Bronchial epithelial cell (primary cell): Measurements from ENCODE around the gene PAPPA2. TPM values are rescaled to one million over a fixed set of nuclear protein-coding genes. Genes with fewer than 3 reads are reported as not detected.
"Not testable (repeated sequence)": the region's sequence is repeated elsewhere in the genome, so short reads cannot be mapped to it uniquely, and the experiment has no call there.

Experiments
- DNase-seq: peaks from one replicate; pipeline ENCODE4 v3.0.0-alpha.2; 2010; ENCODE audit warnings: low read depth
- FAIRE-seq: peaks from 2 replicates; lab custom pipeline; 2011; peaks lifted over from hg19 to GRCh38; lab: Jason Lieb, UNC
- H3K27me3 ChIP-seq: 2 replicates; pipeline ENCODE4 v1.5.1; 2011; ENCODE audit warnings: low read length; ENCODE audit not compliant: control insufficient read depth, insufficient read depth
- H3K36me3 ChIP-seq: 2 replicates; pipeline ENCODE4 v1.5.1; 2011; ENCODE audit warnings: low read length; ENCODE audit not compliant: control insufficient read depth, insufficient read depth
- H3K4me3 ChIP-seq: 2 replicates; pipeline ENCODE4 v1.5.1; 2011; ENCODE audit warnings: mild to moderate bottlenecking, low read depth, low read length, control low read depth
- total RNA-seq: library from RNA; depleted of rRNA; stranded (reverse); fragments of >200 nt; gene quantifications from 2 replicates; pipeline ENCODE4 v1.2.1, GENCODE V29; 2014
- TF ChIP-seq, protein P1 (sequence below): IDR thresholded peaks from 2 replicates; pipeline ENCODE4 v1.5.1; 2011; ENCODE audit warnings: mild to moderate bottlenecking, moderate library complexity, low read length, control low read depth, inconsistent platforms; ENCODE audit not compliant: insufficient read depth, severe bottlenecking

Gene PAPPA2, protein sequence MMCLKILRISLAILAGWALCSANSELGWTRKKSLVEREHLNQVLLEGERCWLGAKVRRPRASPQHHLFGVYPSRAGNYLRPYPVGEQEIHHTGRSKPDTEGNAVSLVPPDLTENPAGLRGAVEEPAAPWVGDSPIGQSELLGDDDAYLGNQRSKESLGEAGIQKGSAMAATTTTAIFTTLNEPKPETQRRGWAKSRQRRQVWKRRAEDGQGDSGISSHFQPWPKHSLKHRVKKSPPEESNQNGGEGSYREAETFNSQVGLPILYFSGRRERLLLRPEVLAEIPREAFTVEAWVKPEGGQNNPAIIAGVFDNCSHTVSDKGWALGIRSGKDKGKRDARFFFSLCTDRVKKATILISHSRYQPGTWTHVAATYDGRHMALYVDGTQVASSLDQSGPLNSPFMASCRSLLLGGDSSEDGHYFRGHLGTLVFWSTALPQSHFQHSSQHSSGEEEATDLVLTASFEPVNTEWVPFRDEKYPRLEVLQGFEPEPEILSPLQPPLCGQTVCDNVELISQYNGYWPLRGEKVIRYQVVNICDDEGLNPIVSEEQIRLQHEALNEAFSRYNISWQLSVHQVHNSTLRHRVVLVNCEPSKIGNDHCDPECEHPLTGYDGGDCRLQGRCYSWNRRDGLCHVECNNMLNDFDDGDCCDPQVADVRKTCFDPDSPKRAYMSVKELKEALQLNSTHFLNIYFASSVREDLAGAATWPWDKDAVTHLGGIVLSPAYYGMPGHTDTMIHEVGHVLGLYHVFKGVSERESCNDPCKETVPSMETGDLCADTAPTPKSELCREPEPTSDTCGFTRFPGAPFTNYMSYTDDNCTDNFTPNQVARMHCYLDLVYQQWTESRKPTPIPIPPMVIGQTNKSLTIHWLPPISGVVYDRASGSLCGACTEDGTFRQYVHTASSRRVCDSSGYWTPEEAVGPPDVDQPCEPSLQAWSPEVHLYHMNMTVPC (N-terminal part only)
- total RNA-seq = 5.1 and 8.7 TPM in 2 replicates

DNA sequence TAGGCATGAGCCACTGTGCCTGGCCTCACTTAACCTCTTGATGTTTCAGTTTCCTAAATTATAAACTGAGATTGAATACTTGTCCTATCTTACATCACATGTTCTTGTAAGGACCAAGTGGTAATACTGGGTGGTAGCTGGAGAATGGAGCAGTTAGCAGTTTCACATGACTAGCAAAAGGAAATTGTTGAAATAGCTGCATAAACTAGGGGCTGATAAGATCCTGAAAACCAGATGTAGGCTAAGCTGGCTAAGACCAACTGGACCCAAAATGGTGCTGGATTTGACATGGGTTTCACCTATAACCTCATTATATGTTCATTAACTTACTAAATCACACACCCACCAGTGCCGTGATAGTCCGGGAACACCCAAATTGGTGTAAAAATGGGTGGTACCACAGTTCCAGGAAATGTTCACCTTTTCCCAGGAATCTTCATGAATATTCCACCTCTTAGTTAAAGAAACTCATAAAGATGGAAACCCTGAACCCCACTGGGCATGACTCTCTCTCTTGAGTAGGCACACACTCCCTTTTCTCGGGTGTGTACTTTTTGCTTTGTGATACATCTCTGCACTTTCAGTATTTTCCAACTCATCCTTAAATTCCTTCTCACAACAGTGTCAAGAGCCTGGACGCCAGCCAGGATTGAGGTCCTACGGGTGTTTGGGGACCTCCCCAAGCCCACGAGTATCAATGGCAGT is at the start of gene PAPPA2:
TSS of gene PAPPA2 (plus strand) at position 502 of the 705 bp plus-strand sequence. CDS start 93,148 bp downstream, outside the sequence.
- TF ChIP-seq, protein P1, sequence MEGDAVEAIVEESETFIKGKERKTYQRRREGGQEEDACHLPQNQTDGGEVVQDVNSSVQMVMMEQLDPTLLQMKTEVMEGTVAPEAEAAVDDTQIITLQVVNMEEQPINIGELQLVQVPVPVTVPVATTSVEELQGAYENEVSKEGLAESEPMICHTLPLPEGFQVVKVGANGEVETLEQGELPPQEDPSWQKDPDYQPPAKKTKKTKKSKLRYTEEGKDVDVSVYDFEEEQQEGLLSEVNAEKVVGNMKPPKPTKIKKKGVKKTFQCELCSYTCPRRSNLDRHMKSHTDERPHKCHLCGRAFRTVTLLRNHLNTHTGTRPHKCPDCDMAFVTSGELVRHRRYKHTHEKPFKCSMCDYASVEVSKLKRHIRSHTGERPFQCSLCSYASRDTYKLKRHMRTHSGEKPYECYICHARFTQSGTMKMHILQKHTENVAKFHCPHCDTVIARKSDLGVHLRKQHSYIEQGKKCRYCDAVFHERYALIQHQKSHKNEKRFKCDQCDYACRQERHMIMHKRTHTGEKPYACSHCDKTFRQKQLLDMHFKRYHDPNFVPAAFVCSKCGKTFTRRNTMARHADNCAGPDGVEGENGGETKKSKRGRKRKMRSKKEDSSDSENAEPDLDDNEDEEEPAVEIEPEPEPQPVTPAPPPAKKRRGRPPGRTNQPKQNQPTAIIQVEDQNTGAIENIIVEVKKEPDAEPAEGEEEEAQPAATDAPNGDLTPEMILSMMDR = no peak
- DNase-seq (no peak), FAIRE-seq (no peak)

DNA sequence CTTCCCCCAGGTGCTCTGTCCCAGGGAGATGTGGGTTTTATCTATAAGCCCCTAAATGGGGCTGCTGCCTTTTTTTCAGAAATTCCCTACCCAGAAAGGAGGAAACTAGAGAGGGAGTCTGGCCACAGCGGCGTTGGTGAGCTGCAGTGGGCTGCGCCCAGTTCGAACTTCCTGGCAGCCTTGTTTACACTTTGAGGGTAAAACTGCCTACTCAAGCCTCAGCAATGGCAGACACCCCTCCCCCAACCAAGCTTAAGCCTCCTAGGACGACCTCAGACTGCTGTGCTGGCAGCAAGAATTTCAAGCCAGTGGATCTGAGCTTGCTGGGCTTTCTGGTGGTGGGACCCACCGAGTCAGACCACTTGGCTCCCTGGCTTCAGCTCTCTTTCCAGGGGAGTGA is 46.2 kb upstream of the PAPPA2 start:
- no peaks in the 10 kb centered on the region for H3K27me3 ChIP-seq
- FAIRE-seq = no peak
- DNase-seq = no peak
- TF ChIP-seq, protein P1 = no peak
- no peak overlapping the region for H3K4me3 ChIP-seq
- no peaks in the 10 kb centered on the region for H3K36me3 ChIP-seq

More for the DNA sequence above, at the start of gene PAPPA2:
- Histone ChIP-seq H3K36me3 (no peaks in the 10 kb centered on the region), H3K4me3 (no peak within 1 kb of the TSS), H3K27me3 (no peaks in the 10 kb centered on the region)

DNA sequence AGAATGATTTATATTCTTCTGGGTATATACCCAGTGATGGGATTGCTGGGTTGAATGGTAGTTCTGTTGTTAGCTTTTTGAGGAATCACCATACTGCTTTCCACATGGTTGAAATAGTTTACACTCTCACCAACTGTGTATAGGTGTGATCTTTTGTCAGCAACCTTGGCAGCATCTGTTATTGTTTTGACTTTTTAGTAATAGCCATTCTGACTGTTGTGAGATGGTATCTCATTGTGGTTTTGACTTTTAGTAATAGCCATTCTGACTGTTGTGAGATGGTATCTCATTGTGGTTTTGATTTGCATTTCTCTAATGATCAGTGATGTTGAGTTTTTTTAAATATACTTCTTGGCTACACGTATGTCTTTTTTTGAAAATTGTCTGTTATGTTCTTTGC is 43.4 kb upstream of the PAPPA2 start:
- H3K27me3 ChIP-seq, DNase-seq, H3K4me3 ChIP-seq, FAIRE-seq, H3K36me3 ChIP-seq: not testable (repeated sequence)

DNA sequence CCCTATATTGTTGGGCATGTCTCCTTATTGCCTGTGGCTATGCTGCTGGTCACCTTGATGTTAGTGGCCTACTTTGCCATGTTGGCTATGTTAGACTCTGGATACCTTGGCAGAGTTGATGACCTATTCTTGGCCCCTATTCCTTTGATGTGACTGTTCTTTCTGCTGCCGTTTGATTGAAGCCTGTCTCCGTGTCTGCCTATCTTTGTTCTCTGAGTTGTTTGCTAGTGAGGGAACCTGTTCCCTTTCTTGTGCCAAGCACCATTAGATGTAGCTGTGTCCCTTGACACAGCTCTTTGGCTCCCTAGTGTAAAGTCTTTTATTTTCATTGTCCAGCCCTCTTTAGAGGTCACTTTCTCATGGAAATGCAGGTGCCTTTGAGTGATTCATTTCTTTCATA is 28.7 kb upstream of the PAPPA2 start:
- Histone ChIP-seq H3K27me3 (no peaks in the 10 kb centered on the region), H3K36me3 (no peaks in the 10 kb centered on the region), H3K4me3 (no peak overlapping the region)
- FAIRE-seq (no peak), DNase-seq (no peak)
- TF ChIP-seq, protein P1 = no peak

DNA sequence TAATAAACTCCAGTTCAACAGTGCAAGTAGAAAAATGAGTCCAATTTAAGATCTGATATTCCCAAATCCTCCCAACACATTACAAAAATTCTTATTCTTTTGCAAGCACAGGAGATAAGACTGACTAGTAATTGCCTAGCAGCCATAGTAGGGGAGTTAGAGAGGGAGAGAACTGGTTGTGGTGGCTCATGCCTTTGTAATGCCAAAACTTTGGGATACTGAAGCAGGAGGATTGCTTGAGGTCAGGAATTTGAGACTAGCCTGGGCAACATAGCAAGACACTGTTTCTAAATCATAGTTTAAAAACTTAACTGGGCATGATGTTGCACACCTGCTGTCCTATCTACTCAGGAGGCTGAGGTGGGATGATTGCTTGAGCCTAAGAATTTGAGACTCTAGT is 26.7 kb upstream of the PAPPA2 start:
- H3K27me3 ChIP-seq = no peaks in the 10 kb centered on the region
- DNase-seq (no peak), FAIRE-seq (no peak)
- TF ChIP-seq, protein P1 = no peak
- H3K4me3 ChIP-seq = no peak overlapping the region
- H3K36me3 ChIP-seq = no peaks in the 10 kb centered on the region
